Gastrocnemius medialis (tissue), 4 donors: Measurements from ENCODE around the gene MSI2. TPM values are rescaled to one million over a fixed set of nuclear protein-coding genes. Genes with fewer than 3 reads are reported as not detected.

Experiments used
- ATAC-seq, 2 donors: fragments of 150-250 bp; one replicate each; pipeline ENCODE4 v1.9.1; 2016
- DNase-seq, 2 donors: peaks; one replicate each; pipeline ENCODE4 v3.0.0-alpha.2; 2019
- H3K27ac ChIP-seq, 4 donors: fragments of 200-600 bp; sonication (generic); 1 replicate in 1 of 4; 2 replicates in 3 of 4; pipeline ENCODE4 v1.5.1; 2016 to 2018; ENCODE audit warnings: mild to moderate bottlenecking in 2 of 4, moderate library complexity in 1 of 4
- H3K27me3 ChIP-seq, 3 donors: fragments of 200-600 bp; sonication (generic) in 2 of 3; 1 replicate in 1 of 3; 2 replicates in 2 of 3; pipeline versions ENCODE4 v1.5.1 to v1.6.0; 2016 to 2019; ENCODE audit warnings: mild to moderate bottlenecking in 1 of 3, moderate library complexity in 1 of 3
- H3K36me3 ChIP-seq, 2 donors: fragments of 200-600 bp; sonication (generic) in 1 of 2; one replicate each; pipeline ENCODE4 v1.5.1; 2017 to 2018
- H3K4me1 ChIP-seq, 2 donors: fragments of 200-600 bp; sonication (generic) in 1 of 2; one replicate each; pipeline ENCODE4 v1.5.1; 2016 to 2017; ENCODE audit warnings: mild to moderate bottlenecking in 2 of 2
- H3K4me3 ChIP-seq, 4 donors: fragments of 200-600 bp; sonication (generic) in 3 of 4; 1 replicate in 1 of 4; 2 replicates in 3 of 4; pipeline ENCODE4 v1.5.1; 2016 to 2019; ENCODE audit warnings: mild to moderate bottlenecking in 2 of 4
- H3K9me3 ChIP-seq, 3 donors: fragments of 200-600 bp; sonication (generic) in 2 of 3; 1 replicate in 1 of 3; 2 replicates in 2 of 3; pipeline ENCODE4 v1.5.1; 2016 to 2019
- CTCF ChIP-seq, 5 experiments: fragments of 450-650 bp in 3 of 5; fragments of 200-600 bp in 2 of 5; sonication (generic) in 2 of 5; IDR thresholded peaks in 4 of 5; conservative IDR thresholded peaks in 1 of 5; 1 replicate in 4 of 5; 2 replicates in 1 of 5; pipeline ENCODE4 v1.5.1; 2016 to 2019; ENCODE audit warnings: antibody characterized with exemption in 5 of 5, mild to moderate bottlenecking in 3 of 5, moderate library complexity in 3 of 5
- POLR2A ChIP-seq, 2 donors: fragments of 450-650 bp; IDR thresholded peaks; one replicate each; pipeline ENCODE4 v1.6.1; 2017; ENCODE audit warnings: antibody characterized with exemption in 2 of 2, mild to moderate bottlenecking in 2 of 2, moderate library complexity in 2 of 2
- in situ Hi-C, 4 donors: fragments of 200-750 bp; cut with MboI; loops; one replicate each; pipeline versions ENCODE4 v1.15.0 to v1.8.0; 2017; ENCODE audit warnings: low sequenced_read_pairs in 4 of 4
- intact Hi-C: fragments of 100-400 bp; cut with DNase I; formaldehyde crosslinking; loops from one replicate; pipeline ENCODE4 v1.15.1; 2023; ENCODE audit warnings: low total_unique reads
- total RNA-seq, 4 donors: library from RNA; depleted of rRNA; stranded (reverse); fragments of >200 nt; gene quantifications; one replicate each; pipeline versions ENCODE4 v1.1.0 to v1.2.3, GENCODE V29; 2016

The MSI2 gene
- total RNA-seq, 4 donors from 2014 or later, result 33.1 to 66.2 (median 48.5) TPM

GRCh38 chr17:57666946-57667345, 410.6 kb downstream of the MSI2 start:
- no peak overlapping the region for H3K4me3 ChIP-seq
- in situ Hi-C loops, result loop anchor here in 1 of 4 donors (5.0 kb wide), 1 partner anchor 420 kb away; no protein-coding TSS in a partner anchor

GRCh38 chr17:57667461-57667923, 411.2 kb downstream of the MSI2 start:
- TF ChIP-seq CTCF (IDR thresholded peaks at IDR 0.05 in 4 of 5, conservative IDR thresholded peaks at IDR 0.05 in 1 of 5) (no peak), POLR2A (IDR thresholded peaks at IDR 0.05) (no peak)
- in situ Hi-C loops (loop anchor here in 1 of 4 donors (5.0 kb wide), 1 partner anchor 420 kb away; no protein-coding TSS in a partner anchor), intact Hi-C loops (loop anchor here (10.0 kb wide), 1 partner anchor 337 kb away; the partner anchor contains the start of gene SRSF1)
- Histone ChIP-seq H3K4me3 (no peak overlapping the region), H3K27me3 (no peaks in the 10 kb centered on the region), H3K27ac (no peak overlapping the region), H3K9me3 (no peaks in the 10 kb centered on the region), H3K4me1 (peaks cover 18 to 25% of the 10 kb centered on the region in 2 donors), H3K36me3 (no peaks in the 10 kb centered on the region)
- DNase-seq (no peak), ATAC-seq (no peak)

More at GRCh38 chr17:57666946-57667345, 410.6 kb downstream of the MSI2 start:
- Histone ChIP-seq H3K27me3 (no peaks in the 10 kb centered on the region), H3K4me1 (peaks cover 23 to 31% of the 10 kb centered on the region in 2 donors), H3K27ac (no peak overlapping the region), H3K9me3 (no peaks in the 10 kb centered on the region), H3K36me3 (no peaks in the 10 kb centered on the region)
- intact Hi-C loops, result loop anchor here (10.0 kb wide), 1 partner anchor 338 kb away; the partner anchor contains the start of gene SRSF1
- TF ChIP-seq CTCF (IDR thresholded peaks at IDR 0.05 in 4 of 5, conservative IDR thresholded peaks at IDR 0.05 in 1 of 5), result no peak
- no peak for TF ChIP-seq POLR2A (IDR thresholded peaks at IDR 0.05)
- ATAC-seq (no peak), DNase-seq (no peak)

- no peaks in the 10 kb centered on the region for H3K27me3 ChIP-seq
- H3K4me3 ChIP-seq, result no peak overlapping the region
- no peak for TF ChIP-seq POLR2A (IDR thresholded peaks at IDR 0.05)
- TF ChIP-seq CTCF (IDR thresholded peaks at IDR 0.05 in 4 of 5, conservative IDR thresholded peaks at IDR 0.05 in 1 of 5), result no peak
- no peaks in the 10 kb centered on the region for H3K9me3 ChIP-seq
- in situ Hi-C loops, result loop anchor here in 1 of 4 donors (5.0 kb wide), 1 partner anchor 421 kb away; no protein-coding TSS in a partner anchor
- no peaks in the 10 kb centered on the region for H3K36me3 ChIP-seq
- peaks cover 16 to 21% of the 10 kb centered on the region in 2 donors for H3K4me1 ChIP-seq
- ATAC-seq (no peak), DNase-seq (no peak)
- intact Hi-C loops, result loop anchor here (10.0 kb wide), 1 partner anchor 336 kb away; the partner anchor contains the start of gene SRSF1
- H3K27ac ChIP-seq, result no peak overlapping the region
Measured at GRCh38 chr17:57668332-57668731, 412.0 kb downstream of the MSI2 start.

- H3K27me3 ChIP-seq, result no peaks in the 10 kb centered on the region
- no peaks in the 10 kb centered on the region for H3K36me3 ChIP-seq
- peaks cover 3 to 6% of the 10 kb centered on the region in 2 donors for H3K4me1 ChIP-seq
- intact Hi-C loops, result loop anchor here (2.0 to 10.0 kb wide), 4 partner anchors 118 to 538 kb away; partner anchors contain the start of gene SRSF1
- DNase-seq (no peak), ATAC-seq (no peak)
- no peaks in the 10 kb centered on the region for H3K9me3 ChIP-seq
- H3K4me3 ChIP-seq, result no peak overlapping the region
- no peak overlapping the region for H3K27ac ChIP-seq
- in situ Hi-C loops, result loop anchor here in 1 of 4 donors (5.0 to 10.0 kb wide), 2 partner anchors 423 to 535 kb away; no protein-coding TSS in a partner anchor
- TF ChIP-seq POLR2A (IDR thresholded peaks at IDR 0.05) (no peak), CTCF (IDR thresholded peaks at IDR 0.05 in 4 of 5, conservative IDR thresholded peaks at IDR 0.05 in 1 of 5) (no peak)
Measured at GRCh38 chr17:57669671-57670529, 413.6 kb downstream of the MSI2 start.
